ENCODE data around the gene GALE.

GRCh38 chr1:23800400-23801337 is at the start of gene GALE:
- TF ChIP-seq CTCF (IDR thresholded peaks at IDR 0.05; ENCODE audit: low read depth, low read length) (no peak), POLR2A (IDR thresholded peaks at IDR 0.05; ENCODE audit: extremely low read depth, insufficient read length) (peak; percentile 44)
